Tibial nerve (tissue), 4 donors: ENCODE measurements around the gene TNIP1.

Experiments
- EP300 ChIP-seq, 2 donors: sonication (generic); formaldehyde crosslinking; IDR thresholded peaks; one replicate each; pipeline ENCODE4 v1.6.1; 2017; ENCODE audit warnings: antibody characterized with exemption in 2 of 2, mild to moderate bottlenecking in 1 of 2
- TF ChIP-seq, protein P1 (sequence below), 5 experiments: fragments of 200-600 bp in 3 of 5; fragments of 450-650 bp in 2 of 5; sonication (generic) in 3 of 5; IDR thresholded peaks; one replicate each; pipeline ENCODE4 v1.5.1; 2016 to 2019; ENCODE audit warnings: antibody characterized with exemption in 5 of 5, mild to moderate bottlenecking in 3 of 5, moderate library complexity in 2 of 5

DNA sequence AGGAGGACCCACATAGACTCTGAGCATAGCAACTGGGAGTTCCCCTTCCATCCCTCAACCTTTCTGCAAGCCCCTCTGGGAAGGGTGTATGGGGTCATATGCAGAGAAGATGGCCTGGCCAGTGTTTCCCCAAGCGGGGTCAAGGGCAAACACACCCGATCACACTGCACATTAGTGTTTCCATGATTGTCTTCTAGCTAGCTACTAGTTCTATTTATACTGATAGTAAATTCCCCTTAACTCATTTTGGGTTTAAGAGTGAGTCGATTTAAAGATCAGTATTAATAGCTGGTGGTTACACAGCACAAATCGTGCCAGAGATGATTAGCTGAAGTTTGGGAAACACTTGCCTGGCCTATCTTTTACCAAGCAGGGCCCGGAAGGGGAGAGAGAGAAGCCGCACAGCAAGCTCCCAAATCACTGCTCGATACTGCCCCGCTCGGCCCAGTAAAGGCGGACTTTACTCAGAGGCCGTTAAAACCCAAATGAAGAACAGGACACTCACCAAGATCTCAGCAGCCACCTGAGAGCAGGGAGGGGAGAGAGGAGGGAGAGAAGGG lies 29.4 kb upstream of the TNIP1 start:
- TF ChIP-seq, protein P1, sequence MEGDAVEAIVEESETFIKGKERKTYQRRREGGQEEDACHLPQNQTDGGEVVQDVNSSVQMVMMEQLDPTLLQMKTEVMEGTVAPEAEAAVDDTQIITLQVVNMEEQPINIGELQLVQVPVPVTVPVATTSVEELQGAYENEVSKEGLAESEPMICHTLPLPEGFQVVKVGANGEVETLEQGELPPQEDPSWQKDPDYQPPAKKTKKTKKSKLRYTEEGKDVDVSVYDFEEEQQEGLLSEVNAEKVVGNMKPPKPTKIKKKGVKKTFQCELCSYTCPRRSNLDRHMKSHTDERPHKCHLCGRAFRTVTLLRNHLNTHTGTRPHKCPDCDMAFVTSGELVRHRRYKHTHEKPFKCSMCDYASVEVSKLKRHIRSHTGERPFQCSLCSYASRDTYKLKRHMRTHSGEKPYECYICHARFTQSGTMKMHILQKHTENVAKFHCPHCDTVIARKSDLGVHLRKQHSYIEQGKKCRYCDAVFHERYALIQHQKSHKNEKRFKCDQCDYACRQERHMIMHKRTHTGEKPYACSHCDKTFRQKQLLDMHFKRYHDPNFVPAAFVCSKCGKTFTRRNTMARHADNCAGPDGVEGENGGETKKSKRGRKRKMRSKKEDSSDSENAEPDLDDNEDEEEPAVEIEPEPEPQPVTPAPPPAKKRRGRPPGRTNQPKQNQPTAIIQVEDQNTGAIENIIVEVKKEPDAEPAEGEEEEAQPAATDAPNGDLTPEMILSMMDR (IDR thresholded peaks at IDR 0.05) = no peak
- TF ChIP-seq EP300 (IDR thresholded peaks at IDR 0.05) = no peak
